Upper lobe of right lung (tissue), 1 donor: ENCODE data around the gene DLX2. TPM values are rescaled to one million over a fixed set of nuclear protein-coding genes. Genes with fewer than 3 reads are reported as not detected.

ENCODE experiments used
- ATAC-seq: fragments of 200-7000 bp; cut with Tn5 transposase; one replicate; pipeline ENCODE4 v1.9.1; 2020; ENCODE audit warnings: mild to moderate bottlenecking, moderate library complexity
- DNase-seq: peaks from one replicate; pipeline ENCODE4 v3.0.0-alpha.2; 2020
- H3K27ac ChIP-seq: fragments of 200-600 bp; one replicate; pipeline ENCODE4 v1.8.0; 2022
- H3K27me3 ChIP-seq: fragments of 200-600 bp; one replicate; pipeline ENCODE4 v1.8.0; 2022; ENCODE audit warnings: mild to moderate bottlenecking
- H3K36me3 ChIP-seq: fragments of 200-600 bp; one replicate; pipeline ENCODE4 v1.8.0; 2022
- H3K4me1 ChIP-seq: fragments of 200-600 bp; one replicate; pipeline ENCODE4 v1.8.0; 2022
- H3K4me3 ChIP-seq: fragments of 200-600 bp; one replicate; pipeline ENCODE4 v1.8.0; 2022; ENCODE audit warnings: mild to moderate bottlenecking
- H3K9me3 ChIP-seq: fragments of 200-600 bp; one replicate; pipeline ENCODE4 v1.8.0; 2022
- CTCF ChIP-seq: fragments of 200-600 bp; IDR thresholded peaks from one replicate; pipeline ENCODE4 v1.8.0; 2022; ENCODE audit warnings: antibody characterized with exemption
- intact Hi-C: fragments of 100-400 bp; cut with DNase I; formaldehyde crosslinking; loops from one replicate; pipeline ENCODE4 v1.11.0; 2022
- total RNA-seq: library from RNA; stranded (reverse); fragmentation: NEBNext Ultra II Directional; extraction: Animal tissue kit (Norgen Biotek cat#: 25700); gene quantifications from one replicate; pipeline ENCODE4 v1.2.1, GENCODE V29; 2021
- donor health status: DM: no; HTN: yes; CAD: no; lungs with severe emphysema.

Gene DLX2
- total RNA-seq, 1 donor from 2014 or later = not detected

GRCh38 chr2:172087780-172088244 lies 14.9 kb downstream of the DLX2 start:
- Histone ChIP-seq H3K27ac (no peak overlapping the region), H3K4me3 (no peak overlapping the region), H3K9me3 (no peaks in the 10 kb centered on the region), H3K27me3 (peaks cover 100% of the 10 kb centered on the region), H3K4me1 (peaks cover 34% of the 10 kb centered on the region), H3K36me3 (no peaks in the 10 kb centered on the region)
- ATAC-seq (no peak), DNase-seq (no peak)
- intact Hi-C loops = no loop called here
- TF ChIP-seq CTCF = no peak

GRCh38 chr2:172087207-172087779 lies 15.4 kb downstream of the DLX2 start:
- TF ChIP-seq CTCF = no peak
- no peak for ATAC-seq
- no peak overlapping the region for H3K27ac ChIP-seq
- intact Hi-C loops = no loop called here
- H3K9me3 ChIP-seq = no peaks in the 10 kb centered on the region
- no peak overlapping the region for H3K4me3 ChIP-seq
- peaks cover 100% of the 10 kb centered on the region for H3K27me3 ChIP-seq
- no peak for DNase-seq
- H3K36me3 ChIP-seq = no peaks in the 10 kb centered on the region
- H3K4me1 ChIP-seq = peaks cover 36% of the 10 kb centered on the region

- H3K4me3 ChIP-seq = no peak overlapping the region
- intact Hi-C loops = no loop called here
- ATAC-seq = peak; percentile 19
- no peaks in the 10 kb centered on the region for H3K36me3 ChIP-seq
- peak; percentile 19 for TF ChIP-seq CTCF
- no peak for DNase-seq
- H3K27ac ChIP-seq = no peak overlapping the region
- H3K9me3 ChIP-seq = no peaks in the 10 kb centered on the region
- peaks cover 36% of the 10 kb centered on the region for H3K4me1 ChIP-seq
- peaks cover 100% of the 10 kb centered on the region for H3K27me3 ChIP-seq
Measured at GRCh38 chr2:172086241-172087206, 16.2 kb downstream of the DLX2 start.

- Histone ChIP-seq H3K27me3 (peaks cover 100% of the 10 kb centered on the region), H3K4me1 (peaks cover 36% of the 10 kb centered on the region), H3K9me3 (no peaks in the 10 kb centered on the region), H3K4me3 (peak within 1 kb of the TSS; percentile 49), H3K36me3 (no peaks in the 10 kb centered on the region), H3K27ac (no peak within 1 kb of the TSS)
- TF ChIP-seq CTCF = no peak
- intact Hi-C loops = no loop called here
- ATAC-seq = no peak
- no peak for DNase-seq
Measured at GRCh38 chr2:172085460-172086159, 17.1 kb downstream of the DLX2 start, which contains the start of gene DLX1. Gene DLX1, plus strand, starts transcription at chr2:172085507. Its CDS starts 171 bp downstream, at chr2:172085678.

GRCh38 chr2:172084645-172085459 lies 17.8 kb downstream of the DLX2 start:
- peak overlapping the region; percentile 49 for H3K4me3 ChIP-seq
- H3K4me1 ChIP-seq = peaks cover 36% of the 10 kb centered on the region
- intact Hi-C loops = no loop called here
- H3K27me3 ChIP-seq = peaks cover 100% of the 10 kb centered on the region
- no peak for TF ChIP-seq CTCF
- H3K36me3 ChIP-seq = no peaks in the 10 kb centered on the region
- H3K9me3 ChIP-seq = no peaks in the 10 kb centered on the region
- ATAC-seq (peak; percentile 79), DNase-seq (no peak)
- no peak overlapping the region for H3K27ac ChIP-seq
